SU-DHL-6 (cell line): Measurements from ENCODE around the gene FAXDC2.

Source experiments
- H2AFZ ChIP-seq: fragments of 200-600 bp; sonication (generic); 2 replicates; pipeline ENCODE4 v1.6.1; 2014; ENCODE audit warnings: low read depth, mild to moderate bottlenecking, moderate library complexity, mixed read lengths, antibody characterized with exemption, low read length; ENCODE audit not compliant: severe bottlenecking
- H3F3A ChIP-seq: fragments of 200-600 bp; shearing (Covaris generic); 2 replicates; pipeline ENCODE4 v1.6.0; 2016; ENCODE audit warnings: antibody characterized with exemption, mild to moderate bottlenecking; ENCODE audit not compliant: insufficient read depth
- H3K27ac ChIP-seq: fragments of 200-600 bp; sonication (generic); 2 replicates; pipeline ENCODE4 v1.5.1; 2016; ENCODE audit warnings: low read depth, mild to moderate bottlenecking, low read length, moderate library complexity, mixed read lengths
- H3K27me3 ChIP-seq: fragments of 200-600 bp; sonication (generic), shearing (Covaris generic); 2 replicates; pipeline ENCODE4 v1.6.0; 2014; ENCODE audit warnings: mild to moderate bottlenecking, low read length
- H3K36me3 ChIP-seq: fragments of 200-600 bp; sonication (generic); 2 replicates; pipeline ENCODE4 v1.6.1; 2014; ENCODE audit warnings: mild to moderate bottlenecking, low read length, mixed read lengths
- H3K4me2 ChIP-seq: fragments of 300-600, 200-600 bp; shearing (Covaris generic), sonication (generic); 2 replicates; pipeline ENCODE4 v1.6.0; 2014; ENCODE audit warnings: low read length, low read depth, mild to moderate bottlenecking; ENCODE audit not compliant: poor library complexity, severe bottlenecking
- H3K4me3 ChIP-seq: fragments of 200-600 bp; sonication (generic); 2 replicates; pipeline ENCODE4 v1.5.1; 2014; ENCODE audit warnings: antibody characterized with exemption, low read length, mild to moderate bottlenecking, mixed read lengths; ENCODE audit not compliant: insufficient read depth, poor library complexity, severe bottlenecking
- H3K79me2 ChIP-seq: fragments of 200-600 bp; sonication (generic); 2 replicates; pipeline ENCODE4 v1.6.1; 2014; ENCODE audit warnings: mild to moderate bottlenecking, low read length, moderate library complexity; ENCODE audit not compliant: insufficient read depth
- H3K9ac ChIP-seq: fragments of 200-600 bp; sonication (generic); 2 replicates; pipeline ENCODE4 v1.7.0; 2014; ENCODE audit warnings: mild to moderate bottlenecking, low read length
- H3K9me2 ChIP-seq: fragments of 200-600 bp; sonication (generic); replicated peaks from 2 replicates; pipeline ENCODE4 v1.6.1; 2014; ENCODE audit warnings: low read length; ENCODE audit not compliant: insufficient read depth
- H3K9me3 ChIP-seq: fragments of 200-600 bp; sonication (generic); 2 replicates; pipeline ENCODE4 v1.6.1; 2014; ENCODE audit warnings: low read length, mixed read lengths; ENCODE audit not compliant: insufficient read depth
- H4K20me1 ChIP-seq: fragments of 200-600 bp; sonication (generic); 2 replicates; pipeline ENCODE4 v1.6.1; 2014; ENCODE audit warnings: low read depth, mild to moderate bottlenecking, antibody characterized with exemption, low read length, moderate library complexity, mixed read lengths
- CTCF ChIP-seq: fragments of 200-600 bp; sonication (generic); IDR thresholded peaks from one replicate; pipeline ENCODE4 v1.5.1; 2017; ENCODE audit warnings: antibody characterized with exemption, mild to moderate bottlenecking, low read length, moderate library complexity; ENCODE audit not compliant: insufficient read depth, poor library complexity, severe bottlenecking
- EZH2phosphoT487 ChIP-seq: fragments of 200-600 bp; sonication (generic), shearing (Covaris generic); conservative IDR thresholded peaks from 2 replicates; pipeline ENCODE4 v1.6.1; 2018; ENCODE audit warnings: mild to moderate bottlenecking, antibody characterized with exemption, low read length, moderate library complexity, mixed read lengths

FAXDC2 gene

DNA sequence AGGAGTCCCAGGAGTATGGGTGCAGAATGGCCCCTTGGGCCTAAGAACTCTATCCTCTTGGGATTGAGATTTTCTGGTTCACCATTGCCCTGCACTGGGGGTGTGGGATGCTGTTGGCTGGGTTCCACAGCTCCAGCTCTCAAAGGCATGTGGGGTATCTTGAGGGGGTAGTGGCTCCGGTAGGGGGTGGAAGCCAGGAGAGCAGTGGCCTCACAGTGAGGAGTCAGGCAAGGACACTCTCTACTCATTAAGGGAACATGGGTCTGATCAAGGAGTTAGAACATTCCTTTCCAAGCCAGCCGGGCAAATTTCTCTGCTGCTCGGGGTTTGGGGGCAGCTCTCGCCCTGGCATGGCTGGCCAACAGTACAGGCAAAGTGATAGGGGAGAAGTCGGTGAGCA, 62.2 kb downstream of the FAXDC2 start:
- TF ChIP-seq CTCF (no peak), EZH2phosphoT487 (no peak)
- no peak overlapping the region for H3K27ac ChIP-seq
- peaks cover 42% of the 10 kb centered on the region for H4K20me1 ChIP-seq
- no peak overlapping the region for H3K4me2 ChIP-seq
- H2AFZ ChIP-seq, result no peak overlapping the region
- no peak overlapping the region for H3K9ac ChIP-seq
- H3K9me2 ChIP-seq, result no peaks in the 10 kb centered on the region
- H3K36me3 ChIP-seq, result peaks cover 10% of the 10 kb centered on the region; the same call in 1 of the 2 replicates
- H3K4me3 ChIP-seq, result no peak overlapping the region
- no peaks in the 10 kb centered on the region for H3F3A ChIP-seq
- H3K27me3 ChIP-seq, result no peaks in the 10 kb centered on the region
- H3K79me2 ChIP-seq, result peaks cover 82% of the 10 kb centered on the region
- H3K9me3 ChIP-seq, result no peaks in the 10 kb centered on the region

- H4K20me1 ChIP-seq, result peaks cover 55% of the 10 kb centered on the region
- no peak overlapping the region for H3K4me2 ChIP-seq
These were observed 64.0 kb downstream of the FAXDC2 start for GRCh38 chr5:154786414-154786813.

DNA sequence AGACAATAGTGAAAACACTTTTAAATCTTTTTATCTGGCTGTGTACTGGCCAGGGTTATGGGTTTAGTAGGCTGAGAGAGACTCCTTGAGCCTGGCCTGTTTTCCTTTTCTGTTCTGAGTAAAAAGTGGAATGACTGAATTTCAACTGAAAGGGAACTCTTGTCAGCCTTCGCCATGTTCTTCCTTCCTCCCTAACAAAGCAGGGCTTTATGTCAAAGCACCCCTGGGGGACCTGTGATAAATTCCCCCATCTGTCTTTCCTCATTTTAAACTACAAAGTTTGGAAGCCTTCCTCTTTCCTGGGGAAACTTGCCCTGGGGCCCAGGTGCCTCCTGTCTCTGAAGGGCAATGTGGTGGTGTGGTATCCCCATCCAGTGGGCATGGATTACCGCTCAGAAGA, 65.5 kb downstream of the FAXDC2 start:
- H3K4me3 ChIP-seq, result no peak overlapping the region
- no peak overlapping the region for H3K27ac ChIP-seq
- H2AFZ ChIP-seq, result no peak overlapping the region
- H3F3A ChIP-seq, result no peaks in the 10 kb centered on the region
- H4K20me1 ChIP-seq, result peaks cover 52% of the 10 kb centered on the region
- TF ChIP-seq EZH2phosphoT487 (no peak), CTCF (no peak)
- H3K9me2 ChIP-seq, result no peaks in the 10 kb centered on the region
- no peak overlapping the region for H3K4me2 ChIP-seq
- H3K79me2 ChIP-seq, result peaks cover 98% of the 10 kb centered on the region
- no peaks in the 10 kb centered on the region; the same call in 1 of the 2 replicates for H3K36me3 ChIP-seq
- no peak overlapping the region for H3K9ac ChIP-seq
- H3K27me3 ChIP-seq, result no peaks in the 10 kb centered on the region
- no peaks in the 10 kb centered on the region for H3K9me3 ChIP-seq

More at GRCh38 chr5:154786414-154786813, 64.0 kb downstream of the FAXDC2 start:
- H3K9me2 ChIP-seq, result no peaks in the 10 kb centered on the region
- H3K36me3 ChIP-seq, result peaks cover 1% of the 10 kb centered on the region; the same call in 1 of the 2 replicates
- peaks cover 90% of the 10 kb centered on the region for H3K79me2 ChIP-seq
- TF ChIP-seq CTCF (no peak), EZH2phosphoT487 (no peak)
- no peak overlapping the region for H2AFZ ChIP-seq
- no peaks in the 10 kb centered on the region for H3K9me3 ChIP-seq
- H3K27ac ChIP-seq, result no peak overlapping the region
- H3K27me3 ChIP-seq, result no peaks in the 10 kb centered on the region
- no peak overlapping the region for H3K9ac ChIP-seq
- H3F3A ChIP-seq, result no peaks in the 10 kb centered on the region
- no peak overlapping the region for H3K4me3 ChIP-seq
